BJ (cell line): ENCODE results near the gene CASQ2. TPM values are rescaled to one million over a fixed set of nuclear protein-coding genes. Genes with fewer than 3 reads are reported as not detected.

Experiments
- CTCF ChIA-PET: fragments of 350-600 bp; formaldehyde crosslinking; extraction: SDS; loops from one replicate; lab custom pipeline; 2021; ENCODE audit warnings: antibody characterized with exemption, inconsistent platforms; lab: Yijun Ruan, JAX
- POLR2A ChIA-PET: fragments of 300-600 bp; sonication (Branson Sonifier 250); formaldehyde crosslinking; extraction: SDS; loops from one replicate; lab custom pipeline; 2021; ENCODE audit warnings: antibody characterized with exemption; lab: Charles Lee
- DNase-seq: peaks from one replicate; pipeline ENCODE4 v3.0.0-alpha.2; 2011; ENCODE audit warnings: low read depth
- H3K27me3 ChIP-seq: 2 replicates; pipeline ENCODE4 v1.6.0; 2011; ENCODE audit warnings: low read length; ENCODE audit not compliant: control insufficient read depth, insufficient read depth
- H3K36me3 ChIP-seq: 2 replicates; pipeline ENCODE4 v1.5.1; 2011; ENCODE audit warnings: low read length; ENCODE audit not compliant: control insufficient read depth, insufficient read depth
- H3K4me3 ChIP-seq: 2 replicates; pipeline ENCODE4 v1.5.1; 2011; ENCODE audit warnings: low read depth, mild to moderate bottlenecking, control low read depth, low read length
- CTCF ChIP-seq: IDR thresholded peaks from 2 replicates; pipeline ENCODE4 v1.5.1; 2011; ENCODE audit warnings: low read depth, mild to moderate bottlenecking, control low read depth, inconsistent platforms, low read length, moderate library complexity; ENCODE audit not compliant: insufficient read depth
- polyA plus RNA-seq: library from polyadenylated mRNA; depleted of rRNA; stranded (reverse); fragments of >200 nt; gene quantifications from 2 replicates; pipeline ENCODE4 v1.2.3, GENCODE V29; 2011

CASQ2 gene
- polyA plus RNA-seq, 1 experiment: not detected

DNA sequence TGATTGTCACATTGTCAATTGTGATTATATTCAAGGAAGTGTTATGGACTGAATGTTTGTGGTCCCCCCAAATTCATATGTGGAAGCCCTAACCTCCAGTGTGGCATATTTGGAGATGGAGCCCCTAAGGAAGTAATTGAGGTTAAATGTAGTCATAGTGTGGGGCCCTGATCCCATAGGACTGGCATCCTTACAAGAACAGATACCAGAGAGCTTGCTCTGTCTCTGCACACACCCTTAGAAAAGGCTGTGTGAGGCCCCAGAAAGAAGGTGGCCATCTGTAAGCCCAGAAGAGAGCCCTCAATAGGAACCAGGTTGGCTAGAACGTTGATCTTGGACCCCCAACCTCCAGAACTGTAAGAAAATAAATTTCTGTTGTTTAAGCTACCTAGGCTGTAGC is 98.6 kb downstream of the CASQ2 start:
- POLR2A ChIA-PET: interaction anchor here (0.5 kb wide), 1 partner anchor 24 kb away, joined by 4 read pairs; no protein-coding TSS in a partner anchor
- CTCF ChIA-PET: interaction anchor here (0.8 to 1.3 kb wide), 4 partner anchors 9 to 31 kb away, joined by 3 to 4 read pairs (median 4); no protein-coding TSS in a partner anchor
- no peak for DNase-seq
- no peak for TF ChIP-seq CTCF
- H3K4me3 ChIP-seq: no peak overlapping the region
- H3K36me3 ChIP-seq: peaks cover 9% of the 10 kb centered on the region
- no peaks in the 10 kb centered on the region for H3K27me3 ChIP-seq

DNA sequence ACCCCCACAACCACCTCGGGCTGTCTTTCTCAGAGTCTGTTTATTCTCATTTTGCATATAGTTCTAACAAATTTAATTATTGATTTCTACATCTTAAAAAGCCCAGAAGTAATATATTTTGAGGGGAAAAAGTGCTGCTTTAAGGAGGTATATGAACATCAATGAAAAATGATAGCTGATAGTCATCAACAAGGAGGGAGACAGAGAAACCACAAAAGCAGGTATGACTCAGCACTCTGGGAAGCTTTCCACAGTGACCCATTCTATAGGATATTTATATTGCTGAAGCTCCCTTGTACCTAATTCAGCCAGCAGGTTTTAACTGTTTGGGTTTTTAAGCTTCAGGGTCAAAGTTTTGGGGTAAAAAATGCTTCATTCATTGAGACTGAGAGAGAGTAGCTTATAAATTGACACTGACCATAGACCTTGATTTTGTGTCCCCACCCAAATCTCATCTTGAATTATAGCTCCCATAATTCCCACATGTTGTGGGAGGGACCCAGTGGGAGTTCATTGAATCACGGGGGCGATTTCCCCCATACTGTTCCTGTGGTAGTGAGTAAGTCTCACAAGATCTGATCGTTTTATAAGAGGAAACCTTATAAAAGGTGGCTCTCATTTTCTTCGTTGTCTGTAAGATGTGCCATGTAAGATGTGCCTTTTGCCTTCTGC is 99.4 kb downstream of the CASQ2 start:
- CTCF ChIA-PET: interaction anchor here (1.0 to 1.3 kb wide), 3 partner anchors 9 to 26 kb away, joined by 3 read pairs; no protein-coding TSS in a partner anchor
- no peak for TF ChIP-seq CTCF
- Histone ChIP-seq H3K27me3 (no peaks in the 10 kb centered on the region), H3K36me3 (peaks cover 9% of the 10 kb centered on the region), H3K4me3 (no peak overlapping the region)
- no peak for DNase-seq
- POLR2A ChIA-PET: interaction anchor here (0.5 kb wide), 1 partner anchor 23 kb away, joined by 4 read pairs; no protein-coding TSS in a partner anchor

DNA sequence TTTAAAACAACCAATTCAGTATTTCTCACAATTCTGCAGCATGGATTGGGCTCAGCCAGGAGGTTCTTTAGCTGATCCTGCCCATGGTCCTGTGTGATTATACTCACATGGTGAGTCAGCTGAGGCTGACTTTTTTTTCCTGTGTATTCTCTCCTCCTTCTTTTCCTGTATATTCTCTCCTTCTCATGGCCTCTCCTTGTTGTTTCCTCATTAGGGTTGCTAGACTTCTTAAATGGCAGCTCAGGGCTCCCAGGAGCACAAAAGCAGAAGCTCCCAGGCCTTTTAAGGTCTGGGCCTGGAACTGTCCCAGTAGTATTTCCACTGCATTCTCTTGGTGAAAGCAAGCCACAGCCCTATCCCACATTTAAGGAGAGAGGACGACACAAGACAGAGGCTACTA is 99.9 kb downstream of the CASQ2 start:
- H3K4me3 ChIP-seq: no peak overlapping the region
- TF ChIP-seq CTCF: no peak
- H3K27me3 ChIP-seq: no peaks in the 10 kb centered on the region
- ChIA-PET POLR2A (no interaction called here), CTCF (interaction anchor here (1.0 to 1.3 kb wide), 2 partner anchors 10 to 25 kb away, joined by 3 read pairs; no protein-coding TSS in a partner anchor)
- H3K36me3 ChIP-seq: peaks cover 9% of the 10 kb centered on the region
- DNase-seq: no peak

DNA sequence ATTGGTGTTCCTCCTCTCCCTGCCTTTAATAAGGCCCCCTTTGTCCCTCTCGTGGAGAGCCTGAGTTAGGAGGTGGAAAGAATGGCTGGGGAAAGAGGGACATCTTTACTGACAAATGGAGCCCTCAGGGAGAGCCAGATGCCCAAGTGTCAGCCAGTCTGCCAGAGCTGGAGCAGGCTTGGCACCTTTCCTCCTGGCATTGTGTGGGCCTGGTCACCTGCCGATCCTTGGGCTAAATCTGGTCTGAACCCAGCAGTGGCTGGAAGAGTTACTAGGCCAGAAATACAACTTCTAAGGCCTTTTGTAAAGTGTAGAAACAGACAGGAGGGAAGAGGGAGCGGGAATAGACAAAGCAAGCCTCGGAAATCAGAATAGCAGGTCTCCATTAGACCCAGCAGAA is 101.8 kb downstream of the CASQ2 start:
- CTCF ChIA-PET: no interaction called here
- no peak for TF ChIP-seq CTCF
- Histone ChIP-seq H3K36me3 (peaks cover 9% of the 10 kb centered on the region), H3K27me3 (no peaks in the 10 kb centered on the region), H3K4me3 (no peak overlapping the region)
- POLR2A ChIA-PET: no interaction called here
- no peak for DNase-seq

DNA sequence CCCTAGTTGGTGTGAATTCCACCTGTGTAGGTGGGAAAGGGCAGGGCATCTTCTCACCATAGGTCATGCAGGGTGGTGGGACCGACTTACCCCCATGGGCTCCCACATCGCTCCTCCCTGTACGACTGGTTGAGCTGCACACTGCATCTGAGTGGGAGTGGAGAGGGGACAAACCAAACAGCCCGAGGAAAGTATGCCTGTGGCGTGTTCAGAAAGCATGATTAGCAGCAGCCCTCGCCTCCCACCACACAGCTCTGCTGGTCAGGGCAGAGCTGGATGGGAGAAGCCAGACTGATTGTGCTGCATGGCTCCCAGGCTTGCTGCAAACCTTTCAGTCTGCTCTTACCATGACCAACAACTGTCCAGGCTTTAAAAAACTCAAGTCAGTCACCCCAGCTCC is 102.3 kb downstream of the CASQ2 start:
- no peak for DNase-seq
- H3K27me3 ChIP-seq: no peaks in the 10 kb centered on the region
- CTCF ChIA-PET: no interaction called here
- TF ChIP-seq CTCF: no peak
- POLR2A ChIA-PET: no interaction called here
- peaks cover 9% of the 10 kb centered on the region for H3K36me3 ChIP-seq
- no peak overlapping the region for H3K4me3 ChIP-seq
